Measurements from ENCODE around the gene VPS13A. TPM values are rescaled to one million over a fixed set of nuclear protein-coding genes. Genes with fewer than 3 reads are reported as not detected.
A peak's percentile ranks its signal among the peaks of the same experiment; 100 is the strongest.

The VPS13A gene
- total RNA-seq, 2 experiments from 2014 or later, result 40.9 to 42.3 TPM

- H3K4me1 Mint-ChIP-seq, result no peaks in the 10 kb centered on the region
- no peaks in the 10 kb centered on the region for H3K9me3 Mint-ChIP-seq
- H3K27ac Mint-ChIP-seq, result no peak overlapping the region
- no peaks in the 10 kb centered on the region for H3K27me3 Mint-ChIP-seq
- ChIA-PET CTCF (no interaction called here), POLR2A (no interaction called here)
- no peak for DNase-seq
- H3K4me3 Mint-ChIP-seq, result no peak overlapping the region
- H3K36me3 Mint-ChIP-seq (ENCODE audit: low read depth), result peaks cover 9% of the 10 kb centered on the region
Measured at GRCh38 chr9:77277719-77278118, 100.4 kb downstream of the VPS13A start.

- H3K4me3 Mint-ChIP-seq, result no peak overlapping the region
- no peaks in the 10 kb centered on the region for H3K4me1 Mint-ChIP-seq
- H3K27me3 Mint-ChIP-seq, result no peaks in the 10 kb centered on the region
- peaks cover 43% of the 10 kb centered on the region for H3K36me3 Mint-ChIP-seq (ENCODE audit: low read depth)
- no peak for DNase-seq
- POLR2A ChIA-PET, result no interaction called here
- H3K27ac Mint-ChIP-seq, result peak overlapping the region; percentile 24
- CTCF ChIA-PET, result interaction anchor here (1.2 kb wide), 1 partner anchor 8 kb away, joined by 3 read pairs; no protein-coding TSS in a partner anchor
- peaks cover 11% of the 10 kb centered on the region for H3K9me3 Mint-ChIP-seq
Measured at GRCh38 chr9:77283991-77284390, 106.7 kb downstream of the VPS13A start.

GRCh38 chr9:77284616-77285015, 107.3 kb downstream of the VPS13A start:
- Mint-ChIP-seq H3K36me3 (ENCODE audit: low read depth) (peaks cover 47% of the 10 kb centered on the region), H3K4me3 (no peak overlapping the region), H3K27me3 (no peaks in the 10 kb centered on the region), H3K27ac (no peak overlapping the region), H3K9me3 (peaks cover 11% of the 10 kb centered on the region), H3K4me1 (no peaks in the 10 kb centered on the region)
- ChIA-PET POLR2A (no interaction called here), CTCF (no interaction called here)
- DNase-seq, result no peak

GRCh38 chr9:77290373-77290772, 113.0 kb downstream of the VPS13A start:
- Mint-ChIP-seq H3K9me3 (peaks cover 11% of the 10 kb centered on the region), H3K4me1 (peaks cover 12% of the 10 kb centered on the region), H3K36me3 (ENCODE audit: low read depth) (peaks cover 50% of the 10 kb centered on the region), H3K4me3 (no peak overlapping the region), H3K27ac (no peak overlapping the region), H3K27me3 (no peaks in the 10 kb centered on the region)
- POLR2A ChIA-PET, result no interaction called here
- CTCF ChIA-PET, result no interaction called here
- DNase-seq, result no peak

- H3K9me3 Mint-ChIP-seq, result peaks cover 11% of the 10 kb centered on the region
- H3K36me3 Mint-ChIP-seq (ENCODE audit: low read depth), result peaks cover 37% of the 10 kb centered on the region
- DNase-seq, result no peak
- H3K4me3 Mint-ChIP-seq, result no peak overlapping the region
- H3K4me1 Mint-ChIP-seq, result peaks cover 12% of the 10 kb centered on the region
- no peaks in the 10 kb centered on the region for H3K27me3 Mint-ChIP-seq
- POLR2A ChIA-PET, result no interaction called here
- no peak overlapping the region for H3K27ac Mint-ChIP-seq
- CTCF ChIA-PET, result interaction anchor here (0.8 to 1.1 kb wide), 2 partner anchors 8 to 165 kb away, joined by 3 read pairs; no protein-coding TSS in a partner anchor
Measured at GRCh38 chr9:77291714-77292113, 114.4 kb downstream of the VPS13A start.

- peaks cover 12% of the 10 kb centered on the region for H3K4me1 Mint-ChIP-seq
- no peaks in the 10 kb centered on the region for H3K27me3 Mint-ChIP-seq
- no peak for DNase-seq
- POLR2A ChIA-PET, result interaction anchor here (0.5 kb wide), 1 partner anchor 508 kb away, joined by 3 read pairs; no protein-coding TSS in a partner anchor
- peaks cover 17% of the 10 kb centered on the region for H3K36me3 Mint-ChIP-seq (ENCODE audit: low read depth)
- peaks cover 3% of the 10 kb centered on the region for H3K9me3 Mint-ChIP-seq
- H3K4me3 Mint-ChIP-seq, result peak overlapping the region; percentile 27
- CTCF ChIA-PET, result interaction anchor here (1.1 kb wide), 1 partner anchor 161 kb away, joined by 4 read pairs; no protein-coding TSS in a partner anchor
- H3K27ac Mint-ChIP-seq, result peak overlapping the region; percentile 45
Measured at GRCh38 chr9:77293949-77294348, 116.6 kb downstream of the VPS13A start.

- H3K36me3 Mint-ChIP-seq (ENCODE audit: low read depth), result peaks cover 22% of the 10 kb centered on the region
- H3K4me1 Mint-ChIP-seq, result peaks cover 3% of the 10 kb centered on the region
- H3K27ac Mint-ChIP-seq, result no peak overlapping the region
- no peak overlapping the region for H3K4me3 Mint-ChIP-seq
- ChIA-PET CTCF (no interaction called here), POLR2A (no interaction called here)
- H3K9me3 Mint-ChIP-seq, result no peaks in the 10 kb centered on the region
- DNase-seq, result no peak
- H3K27me3 Mint-ChIP-seq, result no peaks in the 10 kb centered on the region
Measured at GRCh38 chr9:77304543-77304942, 127.2 kb downstream of the VPS13A start.

- H3K27me3 Mint-ChIP-seq, result no peaks in the 10 kb centered on the region
- no peak overlapping the region for H3K27ac Mint-ChIP-seq
- H3K4me3 Mint-ChIP-seq, result no peak overlapping the region
- CTCF ChIA-PET, result interaction anchor here (0.6 kb wide), 1 partner anchor 624 kb away, joined by 3 read pairs; no protein-coding TSS in a partner anchor
- peaks cover 22% of the 10 kb centered on the region for H3K36me3 Mint-ChIP-seq (ENCODE audit: low read depth)
- no peaks in the 10 kb centered on the region for H3K9me3 Mint-ChIP-seq
- POLR2A ChIA-PET, result no interaction called here
- no peak for DNase-seq
- H3K4me1 Mint-ChIP-seq, result peaks cover 3% of the 10 kb centered on the region
Measured at GRCh38 chr9:77305622-77306400, 128.5 kb downstream of the VPS13A start.

GRCh38 chr9:77307166-77307565, 129.8 kb downstream of the VPS13A start:
- Mint-ChIP-seq H3K36me3 (ENCODE audit: low read depth) (peaks cover 25% of the 10 kb centered on the region), H3K27ac (no peak overlapping the region), H3K4me1 (peaks cover 3% of the 10 kb centered on the region), H3K27me3 (no peaks in the 10 kb centered on the region), H3K4me3 (no peak overlapping the region), H3K9me3 (no peaks in the 10 kb centered on the region)
- ChIA-PET POLR2A (no interaction called here), CTCF (interaction anchor here (1.1 kb wide), 1 partner anchor 79 kb away, joined by 3 read pairs; no protein-coding TSS in a partner anchor)
- DNase-seq, result no peak

- Mint-ChIP-seq H3K27me3 (no peaks in the 10 kb centered on the region), H3K4me3 (no peak overlapping the region), H3K27ac (no peak overlapping the region), H3K4me1 (peaks cover 1% of the 10 kb centered on the region), H3K9me3 (no peaks in the 10 kb centered on the region), H3K36me3 (ENCODE audit: low read depth) (peaks cover 36% of the 10 kb centered on the region)
- CTCF ChIA-PET, result interaction anchor here (0.8 kb wide), 1 partner anchor 149 kb away, joined by 3 read pairs; no protein-coding TSS in a partner anchor
- no peak for DNase-seq
- POLR2A ChIA-PET, result no interaction called here
Measured at GRCh38 chr9:77316058-77316457, 138.7 kb downstream of the VPS13A start.

GRCh38 chr9:77325058-77325457, 147.7 kb downstream of the VPS13A start:
- ChIA-PET POLR2A (no interaction called here), CTCF (no interaction called here)
- H3K27me3 Mint-ChIP-seq, result no peaks in the 10 kb centered on the region
- no peak overlapping the region for H3K27ac Mint-ChIP-seq
- H3K4me1 Mint-ChIP-seq, result peaks cover 10% of the 10 kb centered on the region
- H3K9me3 Mint-ChIP-seq, result no peaks in the 10 kb centered on the region
- H3K36me3 Mint-ChIP-seq (ENCODE audit: low read depth), result peaks cover 41% of the 10 kb centered on the region
- H3K4me3 Mint-ChIP-seq, result no peak overlapping the region
- no peak for DNase-seq

- DNase-seq, result no peak
- CTCF ChIA-PET, result no interaction called here
- H3K4me3 Mint-ChIP-seq, result no peak overlapping the region
- H3K4me1 Mint-ChIP-seq, result peaks cover 9% of the 10 kb centered on the region
- no peaks in the 10 kb centered on the region for H3K27me3 Mint-ChIP-seq
- H3K36me3 Mint-ChIP-seq (ENCODE audit: low read depth), result peaks cover 29% of the 10 kb centered on the region
- H3K27ac Mint-ChIP-seq, result no peak overlapping the region
- POLR2A ChIA-PET, result no interaction called here
- no peaks in the 10 kb centered on the region for H3K9me3 Mint-ChIP-seq
Measured at GRCh38 chr9:77328102-77328501, 150.8 kb downstream of the VPS13A start.

GRCh38 chr9:77370064-77370463, 192.7 kb downstream of the VPS13A start:
- Mint-ChIP-seq H3K4me1 (no peaks in the 10 kb centered on the region), H3K4me3 (no peak overlapping the region), H3K27ac (no peak overlapping the region), H3K27me3 (no peaks in the 10 kb centered on the region), H3K36me3 (ENCODE audit: low read depth) (peaks cover 29% of the 10 kb centered on the region), H3K9me3 (no peaks in the 10 kb centered on the region)
- no peak for DNase-seq
- ChIA-PET POLR2A (no interaction called here), CTCF (no interaction called here)

- CTCF ChIA-PET, result no interaction called here
- no peaks in the 10 kb centered on the region for H3K9me3 Mint-ChIP-seq
- DNase-seq, result no peak
- no peak overlapping the region for H3K27ac Mint-ChIP-seq
- no peaks in the 10 kb centered on the region for H3K27me3 Mint-ChIP-seq
- POLR2A ChIA-PET, result no interaction called here
- H3K36me3 Mint-ChIP-seq (ENCODE audit: low read depth), result peaks cover 24% of the 10 kb centered on the region
- H3K4me1 Mint-ChIP-seq, result no peaks in the 10 kb centered on the region
- H3K4me3 Mint-ChIP-seq, result no peak overlapping the region
Measured at GRCh38 chr9:77374266-77374665, 196.9 kb downstream of the VPS13A start.

Data from activated CD4-positive, alpha-beta memory T cell treated with anti-CD3 and anti-CD28 coated beads, Interleukin-2, amount 10 ng/mL, durations not matched to agents 7 days and 5 days (primary cell).